ENCODE results near the gene ATF6. TPM values are rescaled to one million over a fixed set of nuclear protein-coding genes. Genes with fewer than 3 reads are reported as not detected.

ATF6 gene
- total RNA-seq, 1 experiment from 2014 or later = 20.9 TPM

- Histone ChIP-seq H3K27ac (ENCODE audit: low read depth, low read length) (no peak overlapping the region), H3K4me3 (replicated peaks in 1 of 2; ENCODE audit: low read depth in 1 of 2, low read length in 2 of 2) (no peak overlapping the region), H3K27me3 (ENCODE audit: insufficient read depth, low read length) (no peaks in the 10 kb centered on the region), H3K36me3 (ENCODE audit: control insufficient read depth in 1 of 2, insufficient read depth in 2 of 2, low read length in 2 of 2) (no peaks in the 10 kb centered on the region; a peak in 1 of 4 replicates), H3K79me2 (ENCODE audit: insufficient read depth, low read length) (no peaks in the 10 kb centered on the region), H3K9me3 (ENCODE audit: control insufficient read depth in 1 of 2, insufficient read depth in 1 of 2, low read depth in 1 of 2, low read length in 2 of 2) (no peaks in the 10 kb centered on the region), H3K9me2 (ENCODE audit: insufficient read depth) (no peaks in the 10 kb centered on the region), H3K4me2 (ENCODE audit: low read length) (no peak overlapping the region), H4K20me1 (ENCODE audit: insufficient read depth) (no peaks in the 10 kb centered on the region), H3K4me1 (ENCODE audit: control insufficient read depth in 1 of 2, insufficient read depth in 2 of 2, low read length in 2 of 2) (no peaks in the 10 kb centered on the region), H3K9ac (ENCODE audit: low read length) (no peak overlapping the region), H2AFZ (ENCODE audit: low read depth, low read length, poor library complexity, severe bottlenecking) (no peak overlapping the region)
- no TSS peak for BruUV-seq (replicated peaks)
- POLR2A ChIA-PET = no interaction called here
- TF ChIP-seq CBX3 (IDR thresholded peaks at IDR 0.05; ENCODE audit: low read depth) = no peak
- TF ChIP-seq CEBPB (IDR thresholded peaks at IDR 0.05; ENCODE audit: low read depth) = no peak
- no peak for TF ChIP-seq POLR2AphosphoS5 (IDR thresholded peaks at IDR 0.05; ENCODE audit: low read depth, low read length)
- TF ChIP-seq EZH2phosphoT487 (IDR thresholded peaks at IDR 0.05; ENCODE audit: borderline replicate concordance) = no peak
- no peak for TF ChIP-seq MAX (IDR thresholded peaks at IDR 0.05)
- no peak for TF ChIP-seq FOSL1 (IDR thresholded peaks at IDR 0.05; ENCODE audit: low read depth)
- no peak for TF ChIP-seq SIN3A (IDR thresholded peaks at IDR 0.05; ENCODE audit: low read depth)
- no peak for TF ChIP-seq POLR2A (IDR thresholded peaks at IDR 0.05; ENCODE audit: borderline replicate concordance, extremely low read depth, insufficient read depth, insufficient read length)
- no peak for TF ChIP-seq SP1 (IDR thresholded peaks at IDR 0.05; ENCODE audit: low read depth)
- TF ChIP-seq JUND (IDR thresholded peaks at IDR 0.05) = no peak
- TF ChIP-seq SRF (IDR thresholded peaks at IDR 0.05; ENCODE audit: low read depth) = no peak
- TF ChIP-seq ELF1 (IDR thresholded peaks at IDR 0.05; ENCODE audit: borderline replicate concordance, low read depth) = no peak
- TF ChIP-seq ZFX (IDR thresholded peaks at IDR 0.05) = no peak
- no peak for TF ChIP-seq ATF3 (IDR thresholded peaks at IDR 0.05)
- TF ChIP-seq EZH2 (IDR thresholded peaks at IDR 0.05) = no peak
- TF ChIP-seq ZNF274 (IDR thresholded peaks at IDR 0.05; ENCODE audit: low read depth, low read length) = no peak
- TF ChIP-seq EGR1 (IDR thresholded peaks at IDR 0.05; ENCODE audit: low read depth) = no peak
- RAD21 ChIA-PET (ENCODE audit: low non-redundant PET in 1 of 2, low total read pairs in 2 of 2, uncharacterized antibody in 2 of 2, unreplicated experiment in 2 of 2) = no interaction called here
- no peak for DNase-seq (ENCODE audit: low read depth, low spot score)
- CTCF ChIA-PET = interaction anchor here (0.7 kb wide), 1 partner anchor 81 kb away, joined by 3 read pairs; no protein-coding TSS in a partner anchor
- ATAC-seq = no peak
- intact Hi-C loops (cut with micrococcal nuclease) = no loop called here
These were observed 189.5 kb downstream of the ATF6 start for GRCh38 chr1:161955606-161956005.

Data from HCT116 (cell line).